Epithelial cell of esophagus (primary cell): ENCODE results near the gene PRDM15.

ENCODE experiments used
- DNase-seq: peaks from one replicate; pipeline ENCODE4 v3.0.0; 2010; ENCODE audit warnings: low read depth
- H3K4me3 ChIP-seq: 2 replicates; pipeline ENCODE4 v1.5.1; 2011; ENCODE audit warnings: mild to moderate bottlenecking, low read length, control low read depth
- CTCF ChIP-seq: IDR thresholded peaks from 2 replicates; pipeline ENCODE4 v1.5.1; 2011; ENCODE audit warnings: low read depth, mild to moderate bottlenecking, low read length, control low read depth, inconsistent platforms; ENCODE audit not compliant: insufficient read depth; ENCODE audit errors: missing control alignments

The PRDM15 gene

GRCh38 chr21:41831866-41832595 is 47.1 kb downstream of the PRDM15 start:
- no peak for TF ChIP-seq CTCF
- DNase-seq, result peak; percentile 27
- no peak overlapping the region for H3K4me3 ChIP-seq

DNA sequence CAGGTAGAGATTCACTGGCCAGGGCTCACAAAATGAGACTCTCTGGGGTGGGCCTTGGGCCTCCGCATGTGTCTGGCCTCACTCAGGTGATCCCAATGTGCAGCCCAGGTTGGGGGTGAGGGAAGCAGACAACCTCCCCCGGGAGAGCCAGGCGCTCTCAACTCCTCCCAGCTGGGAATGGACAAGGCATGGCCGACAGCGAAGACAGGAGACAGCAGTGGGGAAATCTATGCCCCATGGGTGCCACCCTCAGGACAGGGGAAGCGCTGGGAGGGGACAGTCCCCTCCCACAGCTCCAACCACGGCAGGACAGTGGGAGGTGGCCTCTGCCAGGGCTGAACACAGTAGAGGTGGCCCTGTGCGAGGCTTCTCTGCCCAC is 47.7 kb downstream of the PRDM15 start:
- no peak for DNase-seq
- no peak overlapping the region for H3K4me3 ChIP-seq
- no peak for TF ChIP-seq CTCF

DNA sequence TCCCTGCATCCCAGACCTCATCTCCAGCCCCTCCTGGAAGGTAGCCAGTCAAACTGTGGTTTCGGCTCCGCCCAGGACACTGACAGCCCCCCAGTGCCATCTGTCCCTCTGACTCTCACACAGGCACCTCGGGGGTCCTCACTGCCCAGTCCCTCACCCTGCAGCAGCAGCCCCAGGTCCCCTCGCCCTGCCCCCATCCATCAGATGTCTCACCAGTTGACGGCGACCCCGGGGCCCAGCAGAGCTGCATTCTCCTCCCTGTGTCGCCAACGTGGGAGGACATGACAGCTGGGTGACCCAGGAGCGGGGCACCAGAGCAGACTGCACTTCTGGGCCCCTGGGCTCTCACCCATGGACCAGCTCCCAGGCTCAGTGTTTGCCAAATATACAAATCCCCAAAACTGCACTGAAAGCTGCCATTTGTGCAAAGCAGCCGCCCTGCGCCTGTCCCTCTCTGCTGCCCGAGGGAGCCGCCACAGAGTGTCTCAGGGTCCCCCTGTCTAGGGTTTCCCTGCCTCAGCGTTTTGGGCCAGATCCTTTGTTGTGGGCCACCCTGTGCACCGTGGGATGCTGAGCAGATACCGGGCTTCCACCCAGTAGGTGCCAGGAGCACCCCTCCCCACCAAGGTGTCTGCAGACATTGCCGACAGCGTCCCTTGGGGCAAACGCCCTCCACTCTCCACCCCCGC is 48.2 kb downstream of the PRDM15 start:
- no peak for TF ChIP-seq CTCF
- no peak for DNase-seq
- H3K4me3 ChIP-seq, result no peak overlapping the region

DNA sequence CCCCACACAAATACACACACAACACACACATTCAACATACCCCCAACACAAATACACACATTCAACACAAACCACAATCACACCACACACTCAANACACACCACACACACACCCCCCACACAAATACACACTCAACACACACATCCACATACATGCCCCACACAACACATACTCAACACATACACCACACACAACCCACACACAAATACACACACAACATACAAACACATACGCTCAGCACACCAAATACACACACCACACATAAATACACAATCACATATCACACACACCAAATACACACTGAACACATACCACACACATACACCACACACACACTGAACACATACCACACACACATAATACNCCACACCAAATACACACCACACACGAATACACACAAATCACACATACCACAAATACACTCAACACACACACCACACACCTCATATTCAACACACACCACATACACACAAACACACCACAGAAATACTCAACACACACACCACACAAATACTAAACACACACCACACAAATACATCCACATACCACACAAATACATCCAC is 48.9 kb downstream of the PRDM15 start:
- H3K4me3 ChIP-seq, result no peak overlapping the region
- no peak for TF ChIP-seq CTCF
- no peak for DNase-seq

- TF ChIP-seq CTCF, result no peak
- no peak overlapping the region for H3K4me3 ChIP-seq
- no peak for DNase-seq
Observed at GRCh38 chr21:41828884-41829360, 50.2 kb downstream of the PRDM15 start.

GRCh38 chr21:41827951-41828883 is 50.9 kb downstream of the PRDM15 start:
- DNase-seq, result no peak
- H3K4me3 ChIP-seq, result no peak overlapping the region
- no peak for TF ChIP-seq CTCF
